GM18907 (cell line): Measurements from ENCODE around the gene SYT15.
"Not testable (repeated sequence)": the region's sequence is repeated elsewhere in the genome, so short reads cannot be mapped to it uniquely, and the experiment has no call there.

Source experiments
- ATAC-seq: cut with Tn5 transposase; IDR thresholded peaks from one replicate; pipeline ENCODE4 v1.9.1; 2021; ENCODE audit warnings: mild to moderate bottlenecking, moderate library complexity; ENCODE audit not compliant: unreplicated experiment

Gene SYT15

GRCh38 chr10:46578474-46579178 is at the start of gene SYT15:
Gene SYT15, plus strand, starts transcription at chr10:46579128. Its CDS starts 41 bp downstream, at chr10:46579169.
- not testable (repeated sequence) for ATAC-seq

GRCh38 chr10:46529742-46530141 is 49.2 kb upstream of the SYT15 start:
- not testable (repeated sequence) for ATAC-seq

DNA sequence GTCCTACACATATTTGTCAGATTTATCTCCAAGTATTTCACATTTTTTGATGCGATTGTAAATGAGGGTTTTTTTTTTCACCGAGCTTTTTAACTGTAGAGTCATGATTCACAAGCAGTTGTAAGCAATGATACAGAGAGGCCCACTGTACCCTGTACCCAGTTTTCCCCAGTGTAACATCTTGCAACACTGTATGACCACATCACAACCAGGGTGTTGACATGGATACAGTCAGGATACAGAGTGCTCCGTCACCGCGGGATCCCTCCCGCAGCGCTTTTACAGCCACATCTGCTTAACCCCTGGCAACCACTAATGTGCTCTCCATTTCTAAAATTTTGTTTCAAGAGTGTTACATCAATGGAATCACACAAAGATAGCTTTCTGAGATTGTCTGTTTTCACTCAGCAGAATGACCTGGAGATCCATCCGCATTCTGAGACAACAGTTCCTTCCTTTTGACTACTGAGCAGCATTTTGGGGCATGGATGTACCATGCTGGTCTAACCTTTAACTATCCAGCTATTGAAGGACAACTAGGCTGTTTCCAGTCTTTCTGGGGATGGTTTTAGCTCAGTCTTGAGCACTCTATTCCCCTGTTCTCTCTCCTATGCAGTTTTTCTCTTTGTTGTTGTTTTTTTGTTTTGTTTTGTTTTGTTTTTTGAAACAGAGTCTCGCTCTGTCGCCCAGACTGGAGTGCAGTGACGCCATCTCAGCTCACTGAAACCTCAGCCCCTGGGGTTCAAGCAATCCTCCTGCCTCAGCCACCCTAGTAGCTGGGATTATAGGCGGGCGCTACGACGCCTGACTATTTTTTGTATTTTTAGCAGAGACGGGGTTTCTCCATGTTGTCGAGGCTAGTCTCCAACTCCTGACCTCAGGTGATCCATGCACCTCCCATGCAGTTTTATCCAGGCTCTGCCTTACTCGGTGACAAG is 48.4 kb upstream of the SYT15 start:
- ATAC-seq = no peak

DNA sequence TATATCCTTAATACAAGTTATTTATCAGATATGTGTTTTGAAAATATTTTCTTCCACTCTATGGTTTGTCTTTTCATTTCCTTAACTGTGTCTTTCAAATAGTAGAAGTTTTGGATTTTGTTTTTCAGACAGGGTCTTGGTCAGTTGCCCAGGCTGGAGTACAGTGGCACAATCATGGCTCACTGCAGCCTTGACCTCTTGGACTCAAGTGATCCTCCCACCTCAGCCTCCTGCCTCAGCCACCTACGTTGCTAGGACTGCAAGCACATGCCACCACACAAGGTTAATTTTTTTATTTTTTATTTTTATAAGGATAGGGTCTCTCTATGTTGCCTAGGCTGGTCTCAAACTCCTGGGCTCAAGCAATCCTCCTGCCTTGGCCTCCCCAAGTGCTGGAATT is 46.7 kb upstream of the SYT15 start:
- not testable (repeated sequence) for ATAC-seq

GRCh38 chr10:46534828-46535524 is 44.0 kb upstream of the SYT15 start:
- ATAC-seq = no peak

DNA sequence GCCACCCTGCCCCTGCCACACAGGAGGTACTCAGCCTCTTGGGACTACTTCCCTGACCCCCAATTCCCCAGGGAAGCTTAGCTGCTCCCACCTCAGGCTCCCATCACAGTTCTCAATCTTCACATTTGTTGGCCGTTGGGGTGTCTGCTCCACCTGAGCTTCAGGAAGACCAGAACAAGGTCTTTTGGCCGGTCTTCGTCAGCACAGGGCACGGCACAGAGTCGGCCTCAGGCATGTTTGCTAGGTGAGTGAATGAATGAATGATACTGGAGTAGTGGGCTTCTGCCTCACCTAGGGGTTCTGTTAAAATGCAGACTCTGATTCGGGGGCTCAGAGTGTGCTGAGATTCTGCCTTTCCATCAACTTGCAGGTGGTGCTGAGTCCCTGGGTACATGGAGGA is 42.8 kb upstream of the SYT15 start:
- no peak for ATAC-seq

DNA sequence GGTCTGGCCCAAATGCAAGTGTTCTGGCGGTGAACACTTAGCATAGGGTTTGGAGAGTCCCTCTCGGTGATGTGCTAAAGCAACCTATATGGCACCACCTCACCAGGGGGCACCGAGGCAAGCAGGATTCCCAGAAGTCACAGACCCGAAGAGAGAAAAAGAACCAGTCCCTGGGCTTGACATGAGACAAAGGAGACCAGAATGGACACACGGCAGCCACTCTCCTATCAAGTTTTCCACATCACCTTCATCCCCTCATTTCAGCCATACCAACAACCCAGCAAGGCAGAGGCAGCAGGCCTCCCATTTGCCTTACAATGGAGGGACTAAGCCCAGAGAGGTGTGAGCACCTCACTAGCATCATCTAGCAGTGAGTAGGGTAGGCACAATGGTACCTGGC is 42.1 kb upstream of the SYT15 start:
- ATAC-seq = no peak

- ATAC-seq = no peak
Measured at GRCh38 chr10:46537309-46537708, 41.6 kb upstream of the SYT15 start.

- ATAC-seq = no peak
Measured at GRCh38 chr10:46538155-46538554, 40.8 kb upstream of the SYT15 start.

- no peak for ATAC-seq
Measured at GRCh38 chr10:46538717-46539426, 40.1 kb upstream of the SYT15 start.

DNA sequence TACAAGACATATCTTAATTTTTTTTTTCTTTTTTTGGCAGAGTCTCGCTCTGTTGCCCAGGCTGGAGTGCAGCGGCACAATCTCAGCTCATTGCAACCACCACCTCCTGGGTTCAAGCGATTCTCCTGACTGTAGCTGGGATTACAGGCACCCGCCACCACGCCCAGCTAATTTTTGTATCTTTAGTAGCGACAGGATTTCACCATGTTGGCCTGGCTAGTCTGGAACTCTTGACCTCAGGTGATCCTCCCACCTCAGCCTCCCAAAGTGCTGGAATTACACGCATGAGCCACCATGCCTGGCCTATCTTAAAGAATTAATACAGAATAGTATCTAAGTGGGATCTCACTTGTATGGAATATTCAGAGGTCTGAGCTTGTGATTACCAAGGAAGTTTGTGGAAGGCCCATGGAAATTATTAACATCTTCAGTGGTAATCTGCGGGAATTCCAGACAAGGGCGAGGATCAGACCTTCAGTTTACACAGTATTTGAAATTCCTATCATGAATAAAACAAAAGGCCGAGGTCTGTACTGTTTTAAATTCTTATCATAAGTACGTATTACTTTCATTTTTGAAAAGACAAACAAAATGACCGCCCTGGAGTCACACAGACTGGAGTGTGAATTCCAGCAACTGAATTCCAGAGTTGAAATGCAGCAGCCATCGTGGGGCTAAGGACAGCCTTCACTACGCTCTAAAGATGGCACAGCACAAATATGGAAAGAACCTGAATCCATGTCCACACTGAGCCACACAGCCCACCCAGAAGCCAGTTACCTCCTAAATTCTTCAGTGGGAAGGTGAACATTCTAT is 39.1 kb upstream of the SYT15 start:
- no peak for ATAC-seq

GRCh38 chr10:46540412-46541016 is 38.4 kb upstream of the SYT15 start:
- ATAC-seq = no peak

DNA sequence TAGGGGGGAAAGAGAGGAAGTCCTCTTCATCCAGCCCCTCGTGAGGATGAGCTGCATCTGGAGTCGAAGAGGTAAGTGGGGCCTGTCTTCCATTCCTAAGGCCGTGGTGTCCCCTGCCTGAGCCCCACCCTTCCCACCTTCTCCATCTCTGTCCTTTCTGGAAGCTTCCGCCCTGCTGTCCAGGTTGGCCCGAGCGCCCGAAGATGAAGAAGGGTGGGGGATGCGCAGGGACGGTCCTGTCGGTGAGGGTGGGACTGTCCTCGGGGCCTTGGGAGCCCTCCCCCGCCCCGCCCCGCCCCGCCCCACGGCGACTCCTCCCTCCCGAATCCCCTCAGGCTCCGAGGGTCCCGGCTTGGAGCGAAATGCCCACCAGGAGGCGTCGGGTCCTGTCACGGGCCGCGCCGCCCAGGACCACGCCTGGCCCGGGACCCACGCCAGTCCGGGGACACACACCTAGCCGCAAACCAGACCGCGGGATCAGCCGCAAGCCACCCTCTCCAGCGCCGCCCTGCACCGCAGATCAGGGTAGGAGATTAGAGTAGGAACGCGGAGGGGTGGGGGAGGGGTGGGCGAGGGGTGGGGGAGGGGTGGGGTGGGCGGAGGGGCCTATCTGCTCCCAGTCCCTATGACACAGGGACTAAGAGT is 37.8 kb upstream of the SYT15 start:
- ATAC-seq = no peak

GRCh38 chr10:46541735-46542566 is 37.0 kb upstream of the SYT15 start:
- no peak for ATAC-seq

DNA sequence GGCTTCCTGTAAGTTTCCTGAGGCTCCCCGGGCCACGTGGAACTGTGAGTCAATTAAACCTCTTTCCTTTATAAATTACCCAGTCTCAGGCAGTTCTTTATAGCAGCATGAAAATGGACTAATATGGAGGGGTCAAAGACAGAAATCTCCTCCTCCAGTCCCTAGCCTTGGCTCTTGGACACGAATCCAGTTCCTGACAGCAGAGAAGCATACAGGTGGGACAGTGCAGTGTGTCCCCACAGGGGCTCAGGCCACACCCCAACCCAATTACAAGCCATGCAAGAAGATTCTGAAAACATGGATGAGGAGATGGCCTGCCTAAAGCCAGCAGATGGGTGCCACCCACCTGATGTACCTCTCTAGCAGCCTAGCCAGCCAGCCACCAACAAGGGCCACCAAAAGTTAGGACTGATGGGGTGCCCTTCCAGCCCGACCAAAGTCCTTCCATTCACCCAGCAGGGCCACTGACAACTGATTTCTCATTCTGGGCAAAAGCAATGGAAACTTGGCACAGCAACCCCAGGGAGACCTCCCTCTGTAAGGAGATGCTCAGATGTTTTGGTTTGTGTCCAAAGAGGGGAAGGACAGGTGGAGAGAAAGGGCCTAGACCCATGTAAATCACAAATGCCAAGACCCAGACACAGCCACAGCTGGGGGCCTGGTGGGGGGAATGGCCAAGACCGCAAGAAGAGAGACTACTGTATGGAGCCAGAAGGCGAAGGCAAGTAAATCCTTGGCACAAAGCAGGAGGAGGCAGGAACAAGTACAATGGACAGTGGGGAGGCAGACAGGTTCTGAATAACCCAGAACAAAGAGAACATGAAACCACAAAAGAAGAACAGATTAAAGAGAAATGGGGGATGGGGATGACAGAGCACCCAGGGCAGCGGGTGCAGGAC is 36.1 kb upstream of the SYT15 start:
- no peak for ATAC-seq

- no peak for ATAC-seq
Measured at GRCh38 chr10:46543466-46544377, 35.2 kb upstream of the SYT15 start.
